ENCODE measurements around the gene CCNL2.

DNA sequence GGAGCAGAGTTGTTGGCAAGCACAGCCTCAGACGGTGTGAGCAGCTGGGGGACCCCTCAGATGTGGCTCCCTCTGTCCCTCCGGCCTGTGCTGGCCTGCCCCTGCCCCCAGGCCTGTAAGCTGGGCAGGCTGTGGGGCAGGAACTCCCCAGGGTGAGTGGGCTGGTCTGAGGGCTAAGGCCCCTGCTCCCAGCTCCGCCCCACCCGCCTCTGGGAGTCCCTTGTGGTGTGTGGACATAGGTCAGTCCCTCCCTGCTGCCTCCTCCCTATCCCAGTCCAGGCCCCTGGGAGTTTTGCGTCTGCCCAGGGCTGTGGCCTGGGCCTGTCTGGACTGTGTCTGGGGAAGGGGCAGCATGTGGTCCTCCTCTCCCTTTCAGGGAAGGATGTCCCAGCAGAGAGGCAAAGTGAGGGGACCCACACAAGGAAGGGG, 32.7 kb upstream of the CCNL2 start:
- TF ChIP-seq POLR2A (IDR thresholded peaks at IDR 0.05; ENCODE audit: extremely low read depth, insufficient read length) = no peak
- TF ChIP-seq, protein P1, sequence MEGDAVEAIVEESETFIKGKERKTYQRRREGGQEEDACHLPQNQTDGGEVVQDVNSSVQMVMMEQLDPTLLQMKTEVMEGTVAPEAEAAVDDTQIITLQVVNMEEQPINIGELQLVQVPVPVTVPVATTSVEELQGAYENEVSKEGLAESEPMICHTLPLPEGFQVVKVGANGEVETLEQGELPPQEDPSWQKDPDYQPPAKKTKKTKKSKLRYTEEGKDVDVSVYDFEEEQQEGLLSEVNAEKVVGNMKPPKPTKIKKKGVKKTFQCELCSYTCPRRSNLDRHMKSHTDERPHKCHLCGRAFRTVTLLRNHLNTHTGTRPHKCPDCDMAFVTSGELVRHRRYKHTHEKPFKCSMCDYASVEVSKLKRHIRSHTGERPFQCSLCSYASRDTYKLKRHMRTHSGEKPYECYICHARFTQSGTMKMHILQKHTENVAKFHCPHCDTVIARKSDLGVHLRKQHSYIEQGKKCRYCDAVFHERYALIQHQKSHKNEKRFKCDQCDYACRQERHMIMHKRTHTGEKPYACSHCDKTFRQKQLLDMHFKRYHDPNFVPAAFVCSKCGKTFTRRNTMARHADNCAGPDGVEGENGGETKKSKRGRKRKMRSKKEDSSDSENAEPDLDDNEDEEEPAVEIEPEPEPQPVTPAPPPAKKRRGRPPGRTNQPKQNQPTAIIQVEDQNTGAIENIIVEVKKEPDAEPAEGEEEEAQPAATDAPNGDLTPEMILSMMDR (IDR thresholded peaks at IDR 0.05; ENCODE audit: low read depth, low read length) = no peak
